ENCODE data around the gene AKAP1.
A peak's percentile ranks its signal among the peaks of the same experiment; 100 is the strongest.
"Not testable (repeated sequence)": the region's sequence is repeated elsewhere in the genome, so short reads cannot be mapped to it uniquely, and the experiment has no call there.

AKAP1 gene

DNA sequence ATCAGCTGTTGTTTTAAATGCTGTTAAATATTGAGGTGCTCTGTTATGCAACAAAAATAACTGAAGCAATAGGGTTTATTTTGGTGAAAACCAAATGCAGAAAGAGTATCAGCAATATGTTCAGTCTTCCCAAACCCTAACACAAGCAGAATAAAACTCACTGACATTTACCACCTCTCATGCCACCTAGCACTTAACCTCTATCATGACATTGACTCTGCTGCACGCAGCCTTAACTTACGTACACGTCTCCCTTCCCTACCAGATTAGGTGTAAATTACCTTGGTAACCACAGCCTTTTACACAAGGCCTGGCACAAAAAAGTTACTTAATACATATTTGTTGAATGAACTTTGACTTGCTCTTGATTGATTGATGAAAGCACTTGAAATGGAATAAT is 9.9 kb upstream of the AKAP1 start:
- no peak for DNase-seq (ENCODE audit: low spot score)

DNA sequence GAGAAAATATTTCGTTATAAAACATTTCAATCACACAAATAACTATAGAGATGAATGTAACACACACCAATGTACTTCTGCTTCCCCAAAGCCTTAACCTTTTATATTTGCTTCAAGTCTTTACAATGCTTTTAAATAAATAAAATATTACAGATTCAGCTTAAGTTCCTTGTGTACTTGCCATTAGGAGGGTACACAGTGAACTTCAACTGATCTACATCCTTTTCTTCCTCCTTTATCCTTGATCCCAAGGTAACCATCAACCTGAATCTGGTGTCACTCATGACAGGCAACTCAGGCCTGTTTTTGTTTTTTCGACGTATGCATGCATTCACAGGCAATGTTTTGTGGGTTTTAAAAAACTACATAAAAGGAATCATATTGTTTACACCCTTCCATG is 9.3 kb upstream of the AKAP1 start:
- no peak for DNase-seq (ENCODE audit: low spot score)

DNA sequence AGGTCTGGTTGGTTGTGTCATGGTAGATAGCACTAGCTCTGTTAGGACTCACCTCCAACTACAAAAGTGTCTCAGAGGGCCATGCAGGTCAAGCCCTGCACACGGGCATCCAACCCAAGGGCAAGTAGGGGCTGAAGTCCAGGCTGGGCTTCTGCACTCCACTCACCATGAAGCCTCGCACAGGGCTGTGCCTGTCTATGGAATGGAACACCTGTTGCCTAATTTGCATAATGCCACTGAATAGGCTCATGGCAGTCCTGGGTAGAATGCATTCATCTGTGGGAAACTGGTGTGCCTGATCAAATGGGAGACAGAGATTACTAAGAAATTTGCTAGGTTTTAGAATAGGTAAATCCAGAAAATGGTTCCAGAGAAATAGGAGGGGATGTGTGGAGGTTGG is 8.0 kb upstream of the AKAP1 start:
- no peak for DNase-seq (ENCODE audit: low spot score)

DNA sequence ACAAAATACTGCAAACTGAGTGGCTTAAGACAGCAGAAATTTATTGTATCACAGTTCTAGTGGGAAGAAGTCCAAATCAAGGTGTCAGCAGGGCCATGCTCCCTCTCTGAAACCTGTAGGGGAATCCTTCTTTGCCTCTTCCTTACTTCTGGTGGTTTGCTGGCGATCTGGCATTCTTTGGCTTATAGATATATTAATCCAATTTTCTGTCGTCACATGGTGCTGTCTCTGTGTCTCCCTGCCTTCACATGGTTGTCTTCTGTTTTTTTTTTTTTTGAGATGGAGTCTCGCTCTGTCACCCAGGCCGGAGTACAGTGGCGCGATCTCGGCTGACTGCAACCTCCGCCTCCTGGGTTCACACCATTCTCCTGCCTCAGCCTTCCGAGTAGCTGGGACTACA is 6.8 kb upstream of the AKAP1 start:
- DNase-seq (ENCODE audit: low spot score), result no peak

DNA sequence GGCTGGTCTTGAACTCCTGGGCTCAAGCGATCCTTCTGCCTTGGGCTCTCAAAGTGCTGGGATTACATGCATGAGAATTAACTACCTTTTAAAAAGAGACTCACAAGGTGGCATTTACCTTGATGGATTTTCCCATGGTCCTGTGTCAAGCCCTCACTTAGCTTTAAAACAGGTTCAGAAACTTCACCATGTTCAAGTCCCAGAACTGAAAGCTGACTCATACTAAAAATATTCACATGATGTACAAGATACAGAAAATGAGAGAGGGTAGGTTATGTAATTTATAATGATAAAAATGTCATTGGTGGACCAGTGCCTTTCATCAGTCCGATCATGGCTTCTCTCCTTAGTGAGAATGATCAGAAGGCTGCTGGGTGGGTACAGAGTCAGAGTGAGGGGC is 4.3 kb upstream of the AKAP1 start:
- DNase-seq (ENCODE audit: low spot score), result no peak

DNA sequence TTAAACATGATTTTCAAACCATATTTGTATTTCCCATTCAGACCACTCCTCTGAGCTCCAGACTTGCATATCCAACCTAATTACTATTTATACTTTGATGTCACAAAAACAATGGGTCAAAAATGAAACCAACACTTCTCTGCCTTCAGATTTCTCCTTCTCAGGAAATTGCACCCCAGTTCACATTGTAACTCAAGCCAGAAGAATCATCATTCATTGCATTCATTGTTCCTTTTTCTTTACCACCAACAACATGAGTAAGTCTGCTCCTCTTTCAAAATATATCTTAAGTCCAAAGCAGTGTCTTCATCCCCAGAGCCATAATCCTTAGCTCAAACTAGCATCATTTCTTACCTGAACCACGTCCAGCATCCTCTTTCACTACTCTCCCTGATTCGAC is 2.6 kb upstream of the AKAP1 start:
- no peak for DNase-seq (ENCODE audit: low spot score)

DNA sequence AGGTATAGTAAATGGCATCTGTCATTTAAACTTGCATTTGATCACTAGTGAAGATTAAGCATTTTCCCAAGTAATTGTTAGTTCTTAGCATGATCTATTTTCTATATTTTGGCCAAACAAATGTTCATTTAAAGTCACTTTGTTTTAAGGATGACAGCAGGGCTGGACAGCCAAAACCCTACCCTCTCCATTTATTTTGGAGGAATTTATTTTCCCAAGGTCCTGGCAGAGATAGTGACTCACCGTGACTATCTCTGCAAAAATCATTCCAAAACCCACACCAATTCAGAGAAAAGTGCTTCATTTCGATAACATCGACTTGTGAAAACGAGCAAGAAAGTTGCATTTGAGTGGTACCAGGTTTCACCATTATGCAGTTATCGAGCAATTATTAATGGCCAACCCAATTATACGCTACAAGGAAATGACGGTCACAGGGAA is 665 bp upstream of the AKAP1 start:
- no peak for DNase-seq (ENCODE audit: low spot score)

DNA sequence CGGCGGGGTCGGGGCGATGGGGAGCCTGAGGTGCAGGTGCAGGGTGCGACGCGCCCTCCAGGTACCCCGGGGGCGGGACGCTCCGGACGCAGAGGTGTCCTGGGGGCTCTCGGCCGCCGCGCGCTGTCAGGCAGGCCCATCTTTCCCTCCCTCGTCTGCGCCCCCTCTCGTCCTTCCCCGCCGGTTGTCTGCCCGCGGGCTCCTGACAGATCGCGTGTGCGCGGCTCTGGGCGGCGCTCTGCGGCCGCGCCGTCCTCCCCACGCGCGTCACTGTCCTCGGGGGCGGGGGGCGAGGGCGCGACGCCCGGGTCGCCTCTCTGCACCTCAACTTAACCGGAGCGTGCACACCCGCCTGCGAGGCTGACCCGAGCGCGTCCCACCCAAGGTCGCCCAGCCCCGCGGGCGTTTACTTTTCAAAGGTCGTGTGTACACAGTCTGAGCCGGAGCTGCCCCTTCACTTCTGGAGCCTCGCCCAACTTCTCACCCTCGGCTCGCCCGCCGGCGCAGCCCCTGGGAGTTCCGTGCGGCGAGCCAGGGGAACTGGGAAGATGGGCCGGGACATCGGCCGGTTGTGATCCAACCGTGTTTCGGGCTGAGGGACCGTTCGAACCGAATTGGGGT is 512 bp downstream of the AKAP1 start:
- DNase-seq (ENCODE audit: low spot score), result peak; percentile 62

DNA sequence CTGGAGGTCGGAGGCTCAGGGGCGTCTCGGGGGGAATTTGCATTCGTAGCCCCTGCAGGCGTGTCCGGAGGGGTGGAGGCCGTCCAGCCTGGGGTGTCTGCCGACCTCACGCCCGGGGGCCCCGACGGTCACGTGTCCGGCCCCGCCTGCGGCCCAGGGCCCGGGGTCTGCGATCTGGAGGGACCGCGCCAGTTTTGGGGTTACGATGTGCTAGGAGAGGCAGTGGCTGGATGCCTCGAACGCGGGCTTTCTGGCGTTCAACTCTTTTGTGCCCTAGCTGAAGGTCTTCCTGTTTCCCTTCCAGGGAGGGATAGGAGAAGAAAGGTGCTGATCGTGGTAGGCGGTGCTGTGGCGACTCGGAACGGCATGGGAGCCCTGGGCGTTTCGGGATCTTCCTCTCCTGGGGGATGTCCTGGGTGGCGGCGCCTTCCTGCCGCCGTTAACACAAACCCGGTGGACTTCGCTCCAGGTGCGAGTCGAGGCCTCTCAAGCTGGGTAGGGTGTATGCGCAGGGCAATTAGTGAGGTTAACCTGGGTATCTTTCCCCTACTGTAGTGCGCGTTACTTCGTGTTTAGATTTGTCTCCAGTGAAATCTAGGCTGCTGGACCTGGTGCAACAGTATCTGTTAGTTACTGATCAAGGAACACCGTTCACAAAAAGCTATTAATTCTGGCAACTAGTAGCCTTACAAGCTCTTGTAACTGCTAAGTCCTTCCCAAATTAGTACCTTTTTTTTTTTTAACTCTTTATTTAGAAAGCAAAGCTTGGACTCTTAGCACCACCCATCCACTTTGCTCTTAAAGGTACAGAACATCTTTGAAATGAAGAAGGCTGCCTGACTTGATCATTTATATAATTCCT is 1.3 kb downstream of the AKAP1 start:
- peak; percentile 64 for DNase-seq (ENCODE audit: low spot score)

DNA sequence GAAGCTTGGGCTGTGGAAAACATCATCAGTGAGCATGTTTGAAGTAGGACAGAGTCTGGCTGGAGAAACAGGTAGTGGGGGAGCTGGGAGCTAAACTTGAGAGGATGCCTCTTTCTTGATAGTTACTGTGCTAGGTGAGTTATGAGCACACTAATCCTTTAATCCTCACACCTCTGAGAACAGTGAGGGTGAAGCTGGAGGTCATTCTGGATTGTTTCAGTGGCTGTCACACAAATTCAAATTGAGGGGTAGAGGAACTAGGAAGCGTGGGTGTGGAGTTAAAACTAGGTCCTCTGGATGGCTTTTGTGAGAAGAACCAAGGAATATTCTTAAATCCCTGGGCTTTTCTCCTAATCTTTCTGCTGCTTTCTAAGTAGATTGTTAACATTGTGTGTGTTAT is 3.3 kb downstream of the AKAP1 start:
- no peak for DNase-seq (ENCODE audit: low spot score)

DNA sequence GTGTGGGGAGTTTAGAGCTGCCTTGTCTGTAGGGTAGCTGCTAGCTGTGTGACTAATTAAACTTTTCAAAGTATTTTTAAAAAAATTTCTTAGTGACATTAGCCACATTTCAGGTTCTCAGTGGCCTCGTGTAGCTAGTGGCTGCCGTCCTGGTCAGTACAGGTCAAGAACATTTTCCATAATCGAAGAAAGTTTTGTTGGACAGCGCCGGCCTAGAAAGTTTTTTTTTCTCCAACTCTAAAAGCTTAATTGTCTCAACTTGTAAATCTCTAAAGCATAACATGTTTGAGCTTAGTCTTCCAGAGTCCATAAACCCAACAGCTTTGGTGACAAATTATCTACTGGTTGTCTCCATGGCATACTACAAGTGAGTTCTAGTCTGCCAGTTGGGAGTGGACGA is 4.3 kb downstream of the AKAP1 start:
- no peak for DNase-seq (ENCODE audit: low spot score)

DNA sequence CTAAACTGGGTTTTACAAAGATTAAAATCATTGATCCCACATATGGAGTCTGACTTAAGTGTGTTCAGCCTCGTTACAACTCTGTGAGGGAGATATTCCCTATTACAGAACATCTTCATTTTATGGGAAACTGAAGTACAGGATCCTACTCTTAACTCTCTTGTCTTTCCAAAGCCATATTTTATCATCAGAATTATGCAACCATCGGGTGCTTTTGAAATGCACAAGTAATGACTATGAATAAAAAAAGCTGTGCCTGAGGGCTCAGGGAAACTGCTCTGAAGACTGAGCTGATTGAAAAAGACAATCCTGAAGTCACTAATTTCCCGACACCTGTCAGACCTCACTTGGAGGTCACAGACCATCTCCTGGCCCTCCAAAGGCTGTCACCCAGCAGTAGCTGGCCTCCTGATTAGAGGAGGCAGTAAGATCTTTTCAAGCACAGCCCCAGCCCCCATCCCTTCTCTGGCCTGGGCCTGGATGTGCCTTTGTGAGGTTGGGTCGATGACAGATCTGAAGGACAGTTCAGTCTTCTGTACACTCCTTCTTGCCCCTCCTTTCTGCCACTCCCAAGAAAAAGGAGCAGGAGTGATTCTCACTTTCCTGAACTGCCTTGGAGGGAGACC is 5.6 kb downstream of the AKAP1 start:
- DNase-seq (ENCODE audit: low spot score), result no peak

DNA sequence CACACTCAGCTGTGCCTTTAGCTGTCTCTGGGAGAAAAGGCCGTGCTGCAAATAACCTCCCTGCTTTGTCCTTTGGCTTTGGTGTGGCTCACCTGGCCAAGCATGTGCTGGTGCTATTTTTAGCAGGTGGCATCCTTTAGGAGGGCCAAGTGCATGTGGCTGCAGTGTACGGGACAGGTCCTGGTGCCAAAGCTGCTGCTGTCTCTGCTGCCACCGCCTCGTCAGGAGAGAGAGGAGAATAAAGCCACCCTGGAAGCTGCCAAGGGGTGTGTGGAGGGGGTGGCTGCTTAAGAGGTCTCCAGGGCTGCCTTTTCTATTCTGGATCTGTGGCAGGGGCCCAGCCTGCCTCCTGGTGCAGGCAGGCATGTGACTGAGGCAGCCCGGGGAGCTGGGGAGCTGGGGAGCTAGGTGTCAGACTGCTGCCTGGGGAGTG is 6.2 kb downstream of the AKAP1 start:
- DNase-seq (ENCODE audit: low spot score), result no peak

DNA sequence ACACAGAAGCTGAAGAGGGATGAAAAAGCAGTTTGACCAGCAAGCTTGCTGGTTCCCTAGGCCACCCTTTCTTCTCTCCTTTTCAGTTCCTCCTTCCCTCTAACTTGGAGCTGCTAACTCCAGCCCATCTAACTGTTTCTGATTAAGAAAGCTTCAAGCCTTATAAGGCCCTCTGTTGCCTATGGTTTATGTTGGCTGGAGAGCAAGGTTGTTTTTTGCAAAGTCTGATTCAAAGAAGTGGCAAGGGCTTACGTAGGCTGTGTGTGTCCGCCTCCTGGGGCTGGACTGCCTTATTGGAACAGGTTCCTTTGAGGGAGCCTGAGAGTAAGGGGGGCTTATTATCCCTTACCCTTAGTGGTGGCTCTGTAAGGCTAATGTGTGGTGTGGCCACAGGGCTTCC is 7.1 kb downstream of the AKAP1 start:
- DNase-seq (ENCODE audit: low spot score), result no peak

DNA sequence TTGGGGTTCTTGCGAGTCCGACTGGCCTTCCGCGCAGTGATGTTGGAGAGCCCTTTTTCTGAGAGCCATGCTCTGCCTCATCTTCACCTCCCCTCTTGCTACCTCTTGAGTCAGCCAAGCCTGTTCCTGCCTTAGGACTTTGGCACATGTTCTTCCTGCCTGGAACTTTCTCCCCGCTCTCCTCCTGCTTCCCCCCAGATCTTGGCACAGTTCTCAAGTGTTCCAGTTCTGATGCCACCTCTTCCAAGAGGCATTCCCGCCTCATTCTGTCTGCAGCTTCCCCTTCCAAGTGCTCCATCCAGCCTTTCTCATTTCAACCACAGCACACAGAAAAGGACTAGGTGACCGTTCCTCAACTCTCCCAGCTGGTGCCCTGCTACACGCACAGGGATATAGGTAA is 7.7 kb downstream of the AKAP1 start:
- no peak for DNase-seq (ENCODE audit: low spot score)

DNA sequence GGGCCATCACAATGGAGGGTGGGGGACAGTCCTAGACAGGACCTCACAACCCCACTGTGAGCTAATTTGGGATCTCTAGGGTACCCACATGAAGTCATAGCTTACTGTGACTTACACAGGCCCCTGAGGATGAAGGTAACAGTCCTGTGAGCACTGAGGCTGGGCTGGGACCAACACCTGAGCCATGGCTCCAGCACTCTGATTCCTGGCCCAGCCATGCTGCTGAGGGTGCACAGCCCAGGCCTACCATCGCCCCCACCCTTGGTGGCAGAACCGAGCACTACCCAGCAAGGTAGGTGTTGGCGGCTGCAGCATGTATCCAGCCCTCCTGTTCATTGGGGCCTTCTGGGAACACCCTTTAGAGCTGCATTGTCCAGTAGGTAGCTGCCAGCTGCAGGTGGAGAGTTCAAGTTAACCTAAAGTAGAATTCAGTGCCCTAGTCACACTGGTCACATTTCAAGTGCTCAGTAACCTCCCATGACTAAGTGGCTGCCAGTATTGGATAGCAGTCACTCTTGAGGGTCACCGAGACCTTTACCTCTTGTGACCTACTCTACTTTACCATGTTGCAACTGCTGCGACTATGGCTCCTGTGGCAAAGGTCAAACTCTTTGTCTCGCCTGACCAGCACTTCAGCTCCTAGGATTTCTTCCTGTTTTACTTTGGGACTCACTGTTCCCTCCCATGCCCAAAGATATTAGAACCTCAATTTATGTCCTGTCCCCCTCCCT is 11.6 kb downstream of the AKAP1 start:
- no peak for DNase-seq (ENCODE audit: low spot score)

DNA sequence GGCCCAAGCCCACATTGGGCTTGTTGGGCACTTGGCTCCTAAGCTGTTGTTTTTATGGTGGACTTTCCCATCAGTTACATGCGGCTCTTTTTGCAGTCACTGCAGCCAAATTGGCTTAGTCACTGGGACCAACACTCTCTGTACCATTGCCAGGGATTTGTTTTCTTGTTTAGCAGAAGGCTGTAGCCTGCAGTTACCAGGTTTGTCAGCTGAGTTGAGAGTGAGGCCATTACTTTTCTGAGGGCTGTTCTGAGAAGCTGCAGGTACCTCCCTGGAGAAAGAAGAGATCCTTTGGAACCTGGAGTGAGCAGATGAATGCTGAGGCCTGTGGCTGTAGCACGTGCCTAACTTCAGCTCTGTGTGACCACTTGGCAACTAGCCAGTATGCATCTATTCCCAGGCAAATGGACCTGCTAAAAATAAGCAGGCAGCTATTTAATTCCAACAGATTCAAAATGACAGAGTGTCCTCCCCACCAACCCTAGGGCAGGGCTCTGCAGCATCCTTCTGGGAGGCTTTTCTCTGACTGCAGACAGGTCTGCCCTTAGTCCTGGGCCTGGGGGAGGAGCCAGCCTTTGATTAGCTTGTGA is 12.9 kb downstream of the AKAP1 start:
- no peak for DNase-seq (ENCODE audit: low spot score)

DNA sequence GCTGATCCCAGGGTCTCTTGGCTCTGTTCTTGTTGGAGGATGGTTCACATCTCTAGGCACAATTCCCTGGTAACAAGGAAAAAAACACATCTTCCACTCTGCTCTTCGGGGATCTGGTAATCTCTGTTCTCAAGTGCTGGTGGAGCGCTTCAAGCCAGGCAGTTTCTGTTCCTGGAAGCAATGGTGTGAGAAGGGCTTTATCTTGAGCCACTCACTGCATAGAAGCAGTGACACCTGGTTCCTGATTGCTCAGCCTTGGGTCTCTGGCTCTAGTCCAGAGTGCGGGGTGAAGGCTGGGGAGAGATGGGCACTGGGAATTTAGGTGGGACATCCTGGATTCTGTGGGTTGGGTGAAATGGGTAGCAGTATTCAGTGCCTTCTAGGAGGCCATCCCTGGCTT is 14.1 kb downstream of the AKAP1 start:
- DNase-seq (ENCODE audit: low spot score), result no peak

DNA sequence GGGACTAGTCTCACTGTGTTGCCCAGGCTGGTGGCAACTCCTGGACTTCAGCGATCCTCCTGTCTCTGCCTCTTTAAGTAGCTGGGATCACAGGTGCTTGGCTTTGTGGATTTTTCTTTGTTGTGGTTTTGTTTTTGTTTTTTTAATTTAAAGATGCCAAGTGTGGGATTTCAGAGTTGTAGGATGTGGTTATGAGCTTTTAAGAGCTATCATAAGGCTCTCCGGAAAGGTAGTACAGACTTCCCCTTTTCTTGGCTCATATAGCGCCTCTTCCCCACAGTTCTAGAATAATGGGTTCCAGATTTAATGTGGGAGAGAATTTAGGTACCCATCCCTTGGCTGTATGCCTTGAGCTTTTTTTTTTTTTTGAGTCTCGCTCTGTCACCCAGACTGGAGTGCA is 17.1 kb downstream of the AKAP1 start:
- DNase-seq (ENCODE audit: low spot score), result peak; percentile 84

DNA sequence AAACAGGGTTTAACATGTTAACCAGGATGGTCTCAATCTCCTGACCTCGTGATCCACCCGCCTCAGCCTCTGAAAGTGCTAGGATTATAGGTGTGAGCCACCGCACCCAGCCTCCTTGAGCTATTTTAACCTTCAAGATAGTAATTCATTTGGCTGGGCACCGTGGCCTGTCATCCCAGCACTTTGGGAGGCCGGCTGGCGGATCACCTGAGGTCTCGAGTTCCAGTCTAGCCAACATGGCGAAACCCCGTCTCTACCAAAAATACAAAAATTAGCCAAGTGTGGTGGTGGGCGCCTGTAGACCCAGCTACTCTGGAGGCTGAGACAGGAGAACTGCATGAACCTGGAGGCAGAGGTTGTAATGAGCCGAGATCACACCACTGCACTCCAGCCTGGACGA is 17.6 kb downstream of the AKAP1 start:
- not testable (repeated sequence) for DNase-seq (ENCODE audit: low spot score)

DNA sequence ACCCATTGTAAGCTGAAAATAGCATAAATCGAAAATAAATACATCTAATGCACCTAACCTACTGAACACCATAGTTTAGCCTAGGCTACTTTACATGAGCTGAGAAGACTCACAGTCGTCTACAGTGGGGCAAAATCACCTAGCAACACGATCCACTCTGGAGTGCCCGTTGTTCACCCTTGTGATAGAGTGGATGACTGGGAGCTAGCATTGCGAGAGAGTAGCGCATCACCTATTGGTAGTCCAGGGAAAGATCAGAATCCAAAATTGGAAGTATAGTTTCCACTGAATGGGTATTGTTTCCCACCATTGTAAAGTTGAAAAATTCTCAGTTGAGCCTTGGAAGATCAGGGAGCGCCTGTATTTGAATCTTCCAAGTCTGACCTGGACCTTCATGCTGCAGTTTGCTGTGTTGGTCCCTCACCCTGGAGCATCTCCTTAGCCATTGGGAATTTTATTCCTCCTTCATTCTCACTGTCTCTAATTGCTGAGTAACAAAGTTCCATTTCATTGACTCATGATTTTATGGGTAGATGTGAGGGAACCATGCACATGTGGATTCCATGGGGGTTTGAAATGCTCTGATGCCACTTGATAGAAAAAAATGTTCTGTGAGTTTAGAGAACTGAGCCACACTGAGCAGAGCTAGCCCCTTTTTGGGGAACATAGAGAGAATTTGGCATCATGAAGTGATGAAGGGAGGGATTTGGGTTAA is 19.6 kb downstream of the AKAP1 start:
- peak; percentile 50 for DNase-seq (ENCODE audit: low spot score)

DNA sequence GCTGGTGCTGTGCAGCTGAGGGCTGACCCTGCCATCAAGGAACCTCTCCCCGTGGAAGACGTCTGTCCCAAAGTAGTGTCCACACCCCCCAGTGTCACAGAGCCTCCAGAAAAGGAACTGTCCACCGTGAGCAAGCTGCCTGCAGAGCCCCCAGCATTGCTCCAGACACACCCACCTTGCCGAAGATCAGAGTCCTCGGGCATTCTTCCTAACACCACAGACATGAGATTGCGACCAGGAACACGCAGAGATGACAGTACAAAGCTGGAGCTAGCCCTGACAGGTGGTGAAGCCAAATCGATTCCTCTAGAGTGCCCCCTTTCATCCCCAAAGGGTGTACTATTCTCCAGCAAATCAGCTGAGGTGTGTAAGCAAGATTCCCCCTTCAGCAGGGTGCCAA is 20.5 kb downstream of the AKAP1 start:
- no peak for DNase-seq (ENCODE audit: low spot score)
